Uterus (tissue), 2 donors: ENCODE results near the gene NPAS2.

Experiments
- CTCF ChIP-seq, 4 experiments: fragments of 200-600 bp in 2 of 4; fragments of 450-650 bp in 2 of 4; sonication (generic) in 2 of 4; IDR thresholded peaks; one replicate each; pipeline ENCODE4 v1.5.1; 2016 to 2019; ENCODE audit warnings: antibody characterized with exemption in 4 of 4, mild to moderate bottlenecking in 2 of 4, moderate library complexity in 1 of 4
- POLR2A ChIP-seq, 2 donors: fragments of 450-650 bp; IDR thresholded peaks; one replicate each; pipeline ENCODE4 v1.6.1; 2016; ENCODE audit warnings: antibody characterized with exemption in 2 of 2, mild to moderate bottlenecking in 1 of 2, moderate library complexity in 1 of 2

- no peak for TF ChIP-seq CTCF (IDR thresholded peaks at IDR 0.05)
- no peak for TF ChIP-seq POLR2A (IDR thresholded peaks at IDR 0.05)
These were observed 69.3 kb downstream of the NPAS2 start for GRCh38 chr2:100889286-100889685.
